Keratinocyte (primary cell): ENCODE measurements around the gene CACNA2D1. TPM values are rescaled to one million over a fixed set of nuclear protein-coding genes. Genes with fewer than 3 reads are reported as not detected.

ENCODE experiments used
- DNase-seq: peaks from one replicate; pipeline ENCODE4 v3.0.0-alpha.2; 2011; ENCODE audit warnings: low read depth, missing footprints, low spot score
- FAIRE-seq: peaks from 2 replicates; lab custom pipeline; 2011; peaks lifted over from hg19 to GRCh38; lab: Jason Lieb, UNC
- H2AFZ ChIP-seq: 2 replicates; pipeline ENCODE4 v1.6.0; 2012; ENCODE audit warnings: low read length, control low read depth, inconsistent platforms; ENCODE audit not compliant: control insufficient read depth
- H3K27ac ChIP-seq: 2 replicates; pipeline ENCODE4 v1.5.1; 2011; ENCODE audit warnings: low read length; ENCODE audit not compliant: control insufficient read depth, insufficient read depth
- H3K27me3 ChIP-seq: 3 replicates; pipeline ENCODE4 v1.6.0; 2011; ENCODE audit warnings: low read length; ENCODE audit not compliant: control insufficient read depth, insufficient read depth; ENCODE audit errors: extremely low read depth
- H3K36me3 ChIP-seq, 2 experiments: 2 replicates in 1 of 2; 3 replicates in 1 of 2; pipeline ENCODE4 v1.5.1; 2011; ENCODE audit warnings: low read length in 2 of 2, mild to moderate bottlenecking in 1 of 2; ENCODE audit not compliant: control insufficient read depth in 2 of 2, insufficient read depth in 2 of 2; ENCODE audit errors: extremely low read depth in 1 of 2
- H3K4me1 ChIP-seq: 3 replicates; pipeline ENCODE4 v1.5.1; 2011; ENCODE audit warnings: low read length; ENCODE audit not compliant: control insufficient read depth, insufficient read depth; ENCODE audit errors: extremely low read depth
- H3K4me2 ChIP-seq: 3 replicates; pipeline ENCODE4 v1.6.0; 2011; ENCODE audit warnings: low read depth, low read length; ENCODE audit not compliant: control insufficient read depth, insufficient read depth; ENCODE audit errors: extremely low read depth
- H3K4me3 ChIP-seq, 3 experiments: fragments of 200-600 bp in 1 of 3; sonication (generic) in 1 of 3; 2 replicates in 2 of 3; 3 replicates in 1 of 3; pipeline ENCODE4 v1.5.1; 2011 to 2016; ENCODE audit warnings: low read length in 3 of 3, mild to moderate bottlenecking in 3 of 3, control low read depth in 2 of 3, inconsistent platforms in 1 of 3, low read depth in 1 of 3, mixed read lengths in 1 of 3, mixed run types in 1 of 3, moderate library complexity in 1 of 3; ENCODE audit not compliant: control insufficient read depth in 2 of 3, insufficient read depth in 2 of 3; ENCODE audit errors: extremely low read depth in 1 of 3
- H3K79me2 ChIP-seq: 2 replicates; pipeline ENCODE4 v1.6.0; 2012; ENCODE audit warnings: low read length; ENCODE audit not compliant: control insufficient read depth, insufficient read depth
- H3K9ac ChIP-seq: 3 replicates; pipeline ENCODE4 v1.6.0; 2011; ENCODE audit warnings: low read length; ENCODE audit not compliant: control insufficient read depth, insufficient read depth; ENCODE audit errors: extremely low read depth
- H3K9me1 ChIP-seq: 3 replicates; pipeline ENCODE4 v1.6.0; 2011; ENCODE audit warnings: low read length; ENCODE audit not compliant: control insufficient read depth, insufficient read depth; ENCODE audit errors: extremely low read depth
- H3K9me3 ChIP-seq: 2 replicates; pipeline ENCODE4 v1.5.1; 2012; ENCODE audit warnings: low read depth, low read length; ENCODE audit not compliant: control insufficient read depth
- H4K20me1 ChIP-seq: 3 replicates; pipeline ENCODE4 v1.6.0; 2011; ENCODE audit warnings: low read length; ENCODE audit not compliant: control insufficient read depth, insufficient read depth; ENCODE audit errors: extremely low read depth
- CTCF ChIP-seq, 3 experiments: IDR thresholded peaks in 1 of 3; conservative IDR thresholded peaks in 1 of 3; optimal IDR thresholded peaks in 1 of 3; 2 replicates in 2 of 3; 3 replicates in 1 of 3; pipeline versions ENCODE3 to v1.5.1; 2011; ENCODE audit warnings: low read length in 3 of 3, mild to moderate bottlenecking in 3 of 3, moderate library complexity in 2 of 3, control low read depth in 1 of 3, inconsistent platforms in 1 of 3; ENCODE audit not compliant: insufficient read depth in 2 of 3; ENCODE audit errors: extremely low read depth in 1 of 3
- EZH2 ChIP-seq: IDR thresholded peaks from one replicate; pipeline ENCODE4 v1.6.1; 2012; ENCODE audit warnings: inconsistent platforms, mild to moderate bottlenecking, low read length, moderate library complexity
- dilution Hi-C: fragments of 300-500 bp; cut with MboI; formaldehyde crosslinking; loops from one replicate; pipeline ENCODE4 v1.7.0; 2020; ENCODE audit warnings: low sequenced_read_pairs; ENCODE audit not compliant: extremely low pct_ligation_motif_present
- polyA plus RNA-seq, 5 experiments: library from polyadenylated mRNA; depleted of rRNA in 3 of 5; stranded (reverse) in 3 of 5; stranded (forward) in 1 of 5; unstranded in 1 of 5; fragments of >200 nt; gene quantifications; 1 replicate in 1 of 5; 2 replicates in 3 of 5; 3 replicates in 1 of 5; pipeline versions ENCODE4 v1.2.1 to v1.2.3, GENCODE V29; 2011 to 2012; ENCODE audit warnings: missing spikeins in 2 of 5, low read depth in 1 of 5, low replicate concordance in 1 of 5

Gene CACNA2D1
- polyA plus RNA-seq, 1 donor (not counting 4 experiments of a cell fraction or from before 2014, with no cell fraction given): 1.8 TPM

- no peak for DNase-seq
- TF ChIP-seq CTCF (optimal IDR thresholded peaks at IDR 0.05 in 1 of 3, IDR thresholded peaks at IDR 0.05 in 1 of 3, conservative IDR thresholded peaks at IDR 0.05 in 1 of 3; ENCODE audit: extremely low read depth in 1 of 3, insufficient read depth in 2 of 3, low read length in 3 of 3) (no peak), EZH2 (no peak)
- H3K9me1 ChIP-seq: no peaks in the 10 kb centered on the region
- H2AFZ ChIP-seq: peak overlapping the region; percentile 88
- FAIRE-seq: no peak
- no peaks in the 10 kb centered on the region for H4K20me1 ChIP-seq
- no peaks in the 10 kb centered on the region for H3K36me3 ChIP-seq
- H3K4me1 ChIP-seq: peaks cover 2% of the 10 kb centered on the region
- H3K4me2 ChIP-seq: peak overlapping the region; percentile 80
- H3K27me3 ChIP-seq: no peaks in the 10 kb centered on the region
- peak overlapping the region; percentile 25 for H3K9ac ChIP-seq
- H3K9me3 ChIP-seq: no peaks in the 10 kb centered on the region
- H3K79me2 ChIP-seq: no peaks in the 10 kb centered on the region
- peak overlapping the region in 2 of 3 experiments; percentile 43 to 44 for H3K4me3 ChIP-seq
- dilution Hi-C loops: no loop called here
- H3K27ac ChIP-seq: no peak overlapping the region
Observed at GRCh38 chr7:82410461-82410860, 33.1 kb downstream of the CACNA2D1 start.

DNA sequence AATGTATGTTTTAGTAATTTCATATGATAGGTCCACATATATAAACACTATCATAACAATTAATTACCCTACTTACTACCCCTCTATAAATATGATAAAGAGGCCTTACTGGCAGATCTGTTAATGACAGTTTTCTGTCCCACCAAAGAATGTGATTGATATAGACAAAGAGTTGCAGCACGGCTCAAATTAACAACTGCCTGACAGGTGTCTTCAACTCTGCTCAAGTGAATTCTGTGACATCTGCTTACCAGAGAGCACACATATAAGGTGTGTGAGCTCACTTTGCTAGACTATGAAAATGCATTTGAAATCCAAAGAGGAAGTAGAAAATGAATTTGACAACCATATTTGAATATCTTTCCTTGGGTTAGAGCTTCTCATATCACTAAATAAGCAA, 36.6 kb downstream of the CACNA2D1 start:
- no peak overlapping the region for H3K4me2 ChIP-seq
- no peaks in the 10 kb centered on the region for H3K9me1 ChIP-seq
- DNase-seq: no peak
- TF ChIP-seq EZH2: no peak
- TF ChIP-seq CTCF (optimal IDR thresholded peaks at IDR 0.05 in 1 of 3, IDR thresholded peaks at IDR 0.05 in 1 of 3, conservative IDR thresholded peaks at IDR 0.05 in 1 of 3; ENCODE audit: extremely low read depth in 1 of 3, insufficient read depth in 2 of 3, low read length in 3 of 3): no peak
- no peaks in the 10 kb centered on the region for H3K9me3 ChIP-seq
- no peaks in the 10 kb centered on the region for H4K20me1 ChIP-seq
- H3K4me3 ChIP-seq: no peak overlapping the region
- H3K36me3 ChIP-seq: no peaks in the 10 kb centered on the region
- dilution Hi-C loops: no loop called here
- H3K79me2 ChIP-seq: no peaks in the 10 kb centered on the region
- H2AFZ ChIP-seq: no peak overlapping the region
- H3K4me1 ChIP-seq: peaks cover 2% of the 10 kb centered on the region
- FAIRE-seq: no peak
- no peak overlapping the region for H3K9ac ChIP-seq
- H3K27ac ChIP-seq: no peak overlapping the region
- H3K27me3 ChIP-seq: no peaks in the 10 kb centered on the region
